ENCODE data around the gene PACSIN3. TPM values are rescaled to one million over a fixed set of nuclear protein-coding genes. Genes with fewer than 3 reads are reported as not detected.
A peak's percentile ranks its signal among the peaks of the same experiment; 100 is the strongest.

PACSIN3 gene
- total RNA-seq, 1 donor from 2014 or later: 127 TPM

DNA sequence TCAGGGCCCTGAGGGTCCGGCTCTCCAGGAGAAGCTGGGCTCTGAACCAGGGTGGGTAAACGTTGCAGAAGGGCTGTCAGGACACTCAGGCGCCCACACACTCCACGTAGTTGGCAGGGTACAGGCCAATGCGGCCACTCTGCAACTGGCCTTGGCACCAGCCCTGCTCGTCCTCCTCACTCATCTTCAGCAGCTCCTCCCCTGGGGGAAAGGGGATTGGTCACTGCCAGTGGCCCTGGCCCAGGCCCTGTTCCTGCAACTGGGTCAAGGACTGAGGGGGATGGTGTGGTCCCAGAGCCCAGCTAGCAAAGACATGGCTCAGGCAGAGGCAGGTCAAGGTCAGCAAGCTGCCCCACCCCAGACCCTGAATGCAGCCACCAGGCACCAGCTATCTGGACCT is 8.4 kb downstream of the PACSIN3 start:
- peak overlapping the region; percentile 12 to 78 (median 69) for H3K4me3 ChIP-seq (ENCODE audit: low read length in 3 of 3)
- H3K36me3 ChIP-seq (ENCODE audit: control insufficient read depth in 3 of 3, insufficient read depth in 3 of 3, low read length in 3 of 3): peaks cover 63 to 76% (median 65%) of the 10 kb centered on the region in 3 donors
- H3K4me1 ChIP-seq (ENCODE audit: control insufficient read depth in 3 of 3, insufficient read depth in 3 of 3, low read length in 3 of 3): peaks cover 82 to 91% (median 84%) of the 10 kb centered on the region in 3 donors
- no peaks in the 10 kb centered on the region for H3K27me3 ChIP-seq (ENCODE audit: control insufficient read depth in 3 of 3, insufficient read depth in 3 of 3, low read length in 3 of 3)
- H3K9ac ChIP-seq (ENCODE audit: low read depth in 1 of 3, low read length in 3 of 3): peak overlapping the region; percentile 78 to 100 (median 87)
- H3K27ac ChIP-seq (ENCODE audit: low read depth, low read length): peak overlapping the region; percentile 99
- H3K9me3 ChIP-seq (ENCODE audit: control insufficient read depth in 3 of 3, low read length in 3 of 3): no peaks in the 10 kb centered on the region

GRCh38 chr11:47177229-47177845 is 8.9 kb downstream of the PACSIN3 start:
- Histone ChIP-seq H3K4me1 (ENCODE audit: control insufficient read depth in 3 of 3, insufficient read depth in 3 of 3, low read length in 3 of 3) (peaks cover 84 to 91% (median 86%) of the 10 kb centered on the region in 3 donors), H3K36me3 (ENCODE audit: control insufficient read depth in 3 of 3, insufficient read depth in 3 of 3, low read length in 3 of 3) (peaks cover 68 to 77% (median 70%) of the 10 kb centered on the region in 3 donors), H3K9me3 (ENCODE audit: control insufficient read depth in 3 of 3, low read length in 3 of 3) (no peaks in the 10 kb centered on the region)

DNA sequence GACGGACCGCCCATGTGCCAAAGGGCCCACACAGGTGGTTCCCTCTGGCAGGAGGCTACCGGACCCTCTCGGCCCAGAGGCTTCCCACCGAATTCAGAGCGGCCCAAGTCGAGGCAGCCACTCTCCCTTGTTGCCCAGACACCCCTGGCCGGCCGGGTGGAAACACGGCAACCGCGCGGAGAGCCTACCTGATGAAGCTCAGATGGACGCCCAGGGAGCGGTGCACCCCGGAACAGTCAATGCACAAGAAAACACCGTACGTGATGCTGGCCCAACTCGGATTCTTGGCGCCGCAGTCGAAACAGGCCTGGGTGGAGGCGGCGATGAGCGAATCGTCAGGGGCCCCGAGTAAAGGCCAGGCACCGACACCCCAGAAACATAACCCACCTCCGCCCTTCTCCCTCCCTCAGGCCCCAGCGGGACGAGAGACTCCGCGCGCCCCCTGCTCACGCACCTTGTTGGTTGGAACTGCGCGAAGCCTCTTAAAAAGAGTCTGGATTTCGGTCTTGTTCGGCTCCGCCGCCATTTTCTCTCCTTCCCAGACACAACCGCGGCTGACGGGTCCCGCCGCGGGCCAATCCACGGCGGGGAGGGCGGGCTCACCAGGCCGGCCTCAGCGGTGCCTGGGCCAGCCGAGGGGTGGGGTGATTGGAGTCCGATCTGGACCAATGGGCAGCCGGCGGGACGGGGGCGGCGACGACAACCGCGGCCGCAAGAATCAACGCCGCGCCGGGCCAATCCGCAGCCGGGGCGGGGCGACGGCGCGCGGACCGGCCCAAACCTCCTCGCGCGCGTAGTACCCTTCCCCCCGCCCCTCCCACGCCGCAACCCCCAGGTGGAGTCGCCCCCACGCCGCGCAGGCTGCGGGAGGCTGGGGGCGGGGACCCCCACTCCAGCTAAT is 9.7 kb downstream of the PACSIN3 start, which contains the start of gene ARFGAP2:
Gene ARFGAP2, minus strand, starts transcription at position 552 of the 901 bp plus-strand sequence. Its CDS starts 26 bp downstream, at position 526.
- peak within 1 kb of the TSS; percentile 96 to 98 (median 97) for H3K4me3 ChIP-seq (ENCODE audit: low read length in 3 of 3)
- H3K9me3 ChIP-seq (ENCODE audit: control insufficient read depth in 3 of 3, low read length in 3 of 3): no peaks in the 10 kb centered on the region
- H3K9ac ChIP-seq (ENCODE audit: low read depth in 1 of 3, low read length in 3 of 3): peak within 1 kb of the TSS; percentile 97 to 100 (median 99)
- H3K27me3 ChIP-seq (ENCODE audit: control insufficient read depth in 3 of 3, insufficient read depth in 3 of 3, low read length in 3 of 3): no peaks in the 10 kb centered on the region
- H3K36me3 ChIP-seq (ENCODE audit: control insufficient read depth in 3 of 3, insufficient read depth in 3 of 3, low read length in 3 of 3): peaks cover 75 to 80% (median 77%) of the 10 kb centered on the region in 3 donors
- H3K27ac ChIP-seq (ENCODE audit: low read depth, low read length): peak within 1 kb of the TSS; percentile 99
- peaks cover 84 to 91% (median 87%) of the 10 kb centered on the region in 3 donors for H3K4me1 ChIP-seq (ENCODE audit: control insufficient read depth in 3 of 3, insufficient read depth in 3 of 3, low read length in 3 of 3)

More at GRCh38 chr11:47177229-47177845, 8.9 kb downstream of the PACSIN3 start:
- Histone ChIP-seq H3K27me3 (ENCODE audit: control insufficient read depth in 3 of 3, insufficient read depth in 3 of 3, low read length in 3 of 3) (no peaks in the 10 kb centered on the region), H3K9ac (ENCODE audit: low read depth in 1 of 3, low read length in 3 of 3) (peak overlapping the region; percentile 78 to 100 (median 87)), H3K27ac (ENCODE audit: low read depth, low read length) (peak overlapping the region; percentile 99), H3K4me3 (ENCODE audit: low read length in 3 of 3) (peak overlapping the region; percentile 69 to 78 (median 78))

DNA sequence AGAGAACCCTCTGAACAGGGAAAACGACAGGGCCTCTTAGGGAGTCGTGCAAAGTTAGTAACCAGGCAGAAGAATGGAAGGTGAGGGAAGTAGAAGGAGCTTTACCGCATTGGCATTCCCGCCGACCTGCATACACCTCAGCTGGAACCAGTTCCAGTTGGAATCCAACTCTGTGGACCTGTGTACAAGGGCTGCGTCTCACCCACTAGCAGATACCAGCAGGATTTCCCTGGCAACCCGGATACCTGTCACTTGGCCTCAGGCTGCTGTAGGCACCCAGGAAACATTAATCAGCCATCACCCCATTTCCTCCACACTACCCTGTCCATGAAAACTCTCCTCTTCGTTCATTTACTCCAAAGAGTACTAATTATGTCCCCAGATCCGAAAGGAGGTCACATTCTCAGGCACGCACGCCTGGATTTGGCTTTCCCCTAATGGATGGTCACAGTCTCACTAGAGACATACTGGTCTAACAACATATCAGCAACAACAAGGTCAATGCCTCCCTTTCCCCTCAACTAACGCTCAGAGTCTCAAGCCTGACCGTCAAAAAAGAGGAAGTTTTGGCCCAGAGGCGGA is 10.4 kb downstream of the PACSIN3 start:
- peak overlapping the region; percentile 99 for H3K27ac ChIP-seq (ENCODE audit: low read depth, low read length)
- peak overlapping the region; percentile 97 to 99 (median 98) for H3K9ac ChIP-seq (ENCODE audit: low read depth in 1 of 3, low read length in 3 of 3)
- H3K36me3 ChIP-seq (ENCODE audit: control insufficient read depth in 3 of 3, insufficient read depth in 3 of 3, low read length in 3 of 3): peaks cover 78 to 83% (median 79%) of the 10 kb centered on the region in 3 donors
- H3K4me3 ChIP-seq (ENCODE audit: low read length in 3 of 3): peak overlapping the region; percentile 96 to 98 (median 97)
- H3K4me1 ChIP-seq (ENCODE audit: control insufficient read depth in 3 of 3, insufficient read depth in 3 of 3, low read length in 3 of 3): peaks cover 77 to 88% (median 81%) of the 10 kb centered on the region in 3 donors
- H3K9me3 ChIP-seq (ENCODE audit: control insufficient read depth in 3 of 3, low read length in 3 of 3): no peaks in the 10 kb centered on the region
- H3K27me3 ChIP-seq (ENCODE audit: control insufficient read depth in 3 of 3, insufficient read depth in 3 of 3, low read length in 3 of 3): no peaks in the 10 kb centered on the region

DNA sequence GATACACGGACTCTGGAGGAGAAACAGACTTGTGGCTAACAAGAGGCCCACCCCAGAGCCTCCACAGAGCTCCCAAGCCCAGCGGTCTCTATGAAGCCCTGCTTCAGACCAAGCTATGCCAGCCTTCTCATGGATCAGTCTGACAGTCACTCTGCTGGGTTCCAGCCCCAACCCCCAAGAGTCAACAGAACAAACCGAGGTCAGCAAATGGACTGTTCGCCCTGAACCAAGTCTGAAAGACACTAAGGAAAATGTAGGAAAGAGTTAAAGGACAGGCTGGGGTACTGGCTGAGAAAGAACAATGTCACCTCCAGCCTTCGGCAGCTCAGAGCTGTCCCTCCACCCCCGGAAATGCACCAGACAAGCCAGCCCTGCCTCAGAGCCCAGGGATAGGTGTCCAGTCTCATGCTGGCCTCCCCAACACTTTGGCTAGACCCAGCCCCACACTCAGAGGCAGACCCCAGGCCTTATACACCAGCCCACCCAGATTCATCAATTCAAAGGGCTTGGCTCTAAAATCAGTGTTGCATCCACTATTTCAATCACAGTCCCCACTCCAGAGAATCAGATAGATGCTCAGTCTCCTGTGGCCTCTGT is 13.4 kb downstream of the PACSIN3 start:
- H3K9me3 ChIP-seq (ENCODE audit: control insufficient read depth in 3 of 3, low read length in 3 of 3): no peaks in the 10 kb centered on the region
- no peaks in the 10 kb centered on the region for H3K27me3 ChIP-seq (ENCODE audit: control insufficient read depth in 3 of 3, insufficient read depth in 3 of 3, low read length in 3 of 3)
- H3K27ac ChIP-seq (ENCODE audit: low read depth, low read length): no peak overlapping the region
- H3K36me3 ChIP-seq (ENCODE audit: control insufficient read depth in 3 of 3, insufficient read depth in 3 of 3, low read length in 3 of 3): peaks cover 70 to 76% (median 74%) of the 10 kb centered on the region in 3 donors
- H3K4me1 ChIP-seq (ENCODE audit: control insufficient read depth in 3 of 3, insufficient read depth in 3 of 3, low read length in 3 of 3): peaks cover 47 to 58% (median 51%) of the 10 kb centered on the region in 3 donors
- H3K9ac ChIP-seq (ENCODE audit: low read depth in 1 of 3, low read length in 3 of 3): peak overlapping the region in 2 of 3 donors; percentile 16 to 32
- no peak overlapping the region for H3K4me3 ChIP-seq (ENCODE audit: low read length in 3 of 3)

DNA sequence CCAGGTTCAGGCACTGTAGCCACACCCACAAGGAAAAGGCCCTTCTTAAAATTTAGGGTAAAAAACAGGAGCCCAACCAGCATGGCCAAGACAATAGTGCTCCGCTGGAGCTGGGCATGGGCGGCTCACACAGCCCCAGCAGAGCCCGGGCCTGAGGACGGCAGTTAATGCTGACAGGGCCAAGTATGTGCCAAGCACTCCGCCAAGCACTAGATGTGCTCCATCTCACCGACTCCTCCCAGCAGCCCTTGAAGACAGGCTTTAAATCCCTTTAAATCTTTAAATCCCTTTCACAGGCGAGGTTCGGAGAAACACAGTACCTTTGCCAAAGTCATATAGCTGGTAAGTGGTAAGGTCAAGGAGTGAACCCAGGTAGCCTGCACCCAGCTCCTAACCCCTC is 14.4 kb downstream of the PACSIN3 start:
- H3K9me3 ChIP-seq (ENCODE audit: control insufficient read depth in 3 of 3, low read length in 3 of 3): no peaks in the 10 kb centered on the region
- peak overlapping the region in 1 of 3 donors; percentile 33 for H3K9ac ChIP-seq (ENCODE audit: low read depth in 1 of 3, low read length in 3 of 3)
- no peaks in the 10 kb centered on the region for H3K27me3 ChIP-seq (ENCODE audit: control insufficient read depth in 3 of 3, insufficient read depth in 3 of 3, low read length in 3 of 3)
- peaks cover 39 to 51% (median 42%) of the 10 kb centered on the region in 3 donors for H3K4me1 ChIP-seq (ENCODE audit: control insufficient read depth in 3 of 3, insufficient read depth in 3 of 3, low read length in 3 of 3)
- peaks cover 80 to 82% (median 81%) of the 10 kb centered on the region in 3 donors for H3K36me3 ChIP-seq (ENCODE audit: control insufficient read depth in 3 of 3, insufficient read depth in 3 of 3, low read length in 3 of 3)
- no peak overlapping the region for H3K4me3 ChIP-seq (ENCODE audit: low read length in 3 of 3)
- H3K27ac ChIP-seq (ENCODE audit: low read depth, low read length): peak overlapping the region; percentile 33

DNA sequence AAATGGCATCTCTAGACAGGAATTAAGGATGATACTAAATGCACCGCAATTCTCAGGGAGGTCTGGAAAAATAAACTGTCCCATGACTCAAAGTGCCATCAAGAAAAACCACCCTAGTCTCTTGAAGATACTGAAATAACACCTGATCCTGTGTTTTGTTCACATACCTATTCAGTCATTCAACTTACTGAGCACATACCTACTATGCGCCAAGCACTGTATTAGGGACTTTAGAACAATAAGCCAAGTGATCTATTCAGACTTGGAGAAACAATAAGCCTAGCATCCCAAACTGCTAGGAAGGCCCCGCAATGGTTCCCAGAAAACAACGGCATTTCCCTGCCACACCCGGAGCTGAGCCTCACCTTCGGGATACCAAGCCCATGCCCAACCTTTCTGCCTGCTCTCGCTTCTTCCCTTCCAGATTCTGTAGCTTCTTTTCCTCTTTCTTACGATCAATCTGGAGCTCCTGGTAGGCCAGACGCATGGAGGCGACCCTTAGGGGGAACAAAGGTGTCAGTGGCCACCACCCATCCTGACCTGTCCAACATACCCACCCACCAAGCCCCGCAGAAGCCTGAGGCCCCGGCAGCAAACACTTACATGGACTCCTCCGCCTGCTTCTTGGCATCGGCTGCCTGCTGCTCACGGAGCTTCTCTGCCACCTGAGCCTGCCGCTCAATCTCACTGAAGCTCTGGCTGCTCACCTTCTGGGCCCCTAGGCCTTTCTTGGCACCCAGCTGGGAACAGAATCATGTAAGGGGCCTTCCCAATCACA is 15.0 kb downstream of the PACSIN3 start:
- peaks cover 84 to 87% (median 85%) of the 10 kb centered on the region in 3 donors for H3K36me3 ChIP-seq (ENCODE audit: control insufficient read depth in 3 of 3, insufficient read depth in 3 of 3, low read length in 3 of 3)
- no peak overlapping the region for H3K9ac ChIP-seq (ENCODE audit: low read depth in 1 of 3, low read length in 3 of 3)
- peak overlapping the region; percentile 33 for H3K27ac ChIP-seq (ENCODE audit: low read depth, low read length)
- no peak overlapping the region for H3K4me3 ChIP-seq (ENCODE audit: low read length in 3 of 3)
- H3K9me3 ChIP-seq (ENCODE audit: control insufficient read depth in 3 of 3, low read length in 3 of 3): no peaks in the 10 kb centered on the region
- H3K4me1 ChIP-seq (ENCODE audit: control insufficient read depth in 3 of 3, insufficient read depth in 3 of 3, low read length in 3 of 3): peaks cover 38 to 47% (median 42%) of the 10 kb centered on the region in 3 donors
- no peaks in the 10 kb centered on the region for H3K27me3 ChIP-seq (ENCODE audit: control insufficient read depth in 3 of 3, insufficient read depth in 3 of 3, low read length in 3 of 3)

- no peak overlapping the region for H3K4me3 ChIP-seq (ENCODE audit: low read length in 3 of 3)
- H3K27me3 ChIP-seq (ENCODE audit: control insufficient read depth in 3 of 3, insufficient read depth in 3 of 3, low read length in 3 of 3): no peaks in the 10 kb centered on the region
- H3K4me1 ChIP-seq (ENCODE audit: control insufficient read depth in 3 of 3, insufficient read depth in 3 of 3, low read length in 3 of 3): peaks cover 15 to 18% (median 17%) of the 10 kb centered on the region in 3 donors
- H3K27ac ChIP-seq (ENCODE audit: low read depth, low read length): no peak overlapping the region
- no peak overlapping the region for H3K9ac ChIP-seq (ENCODE audit: low read depth in 1 of 3, low read length in 3 of 3)
- peaks cover 69 to 76% (median 70%) of the 10 kb centered on the region in 3 donors for H3K36me3 ChIP-seq (ENCODE audit: control insufficient read depth in 3 of 3, insufficient read depth in 3 of 3, low read length in 3 of 3)
- no peaks in the 10 kb centered on the region for H3K9me3 ChIP-seq (ENCODE audit: control insufficient read depth in 3 of 3, low read length in 3 of 3)
Measured at GRCh38 chr11:47166368-47166767, 19.9 kb downstream of the PACSIN3 start.
